Glomerular visceral epithelial cell (primary cell): ENCODE data around the gene TSGA10.
"Not testable (repeated sequence)": the region's sequence is repeated elsewhere in the genome, so short reads cannot be mapped to it uniquely, and the experiment has no call there.

Experiments
- DNase-seq: peaks from one replicate; pipeline ENCODE4 v3.0.0-alpha.2; 2016; ENCODE audit errors: extremely low spot score

The TSGA10 gene

GRCh38 chr2:99153921-99154604 lies 679 bp downstream of the TSGA10 start:
- DNase-seq: no peak

GRCh38 chr2:99152199-99152895 lies 2.4 kb downstream of the TSGA10 start:
- DNase-seq: no peak

GRCh38 chr2:99150706-99151105 lies 4.0 kb downstream of the TSGA10 start:
- no peak for DNase-seq

GRCh38 chr2:99141110-99142108 lies 13.3 kb downstream of the TSGA10 start, which contains the start of gene C2orf15:
Gene C2orf15, plus strand, starts transcription at chr2:99141707. Its CDS starts 8,852 bp downstream, at chr2:99150559.
- DNase-seq: peak; percentile 97

GRCh38 chr2:99140860-99141109 lies 14.0 kb downstream of the TSGA10 start:
- peak; percentile 71 for DNase-seq

- no peak for DNase-seq
Measured at GRCh38 chr2:99140056-99140859, 14.5 kb downstream of the TSGA10 start.

GRCh38 chr2:99139003-99139402 lies 15.7 kb downstream of the TSGA10 start:
- DNase-seq: peak; percentile 50

- not testable (repeated sequence) for DNase-seq
Measured at GRCh38 chr2:99135044-99135556, 19.6 kb downstream of the TSGA10 start.

- DNase-seq: no peak
Measured at GRCh38 chr2:99127981-99128380, 26.8 kb downstream of the TSGA10 start.

- no peak for DNase-seq
Measured at GRCh38 chr2:99112617-99113016, 42.1 kb downstream of the TSGA10 start.

GRCh38 chr2:99111945-99112344 lies 42.8 kb downstream of the TSGA10 start:
- DNase-seq: no peak

- no peak for DNase-seq
Measured at GRCh38 chr2:99111236-99111635, 43.5 kb downstream of the TSGA10 start.

GRCh38 chr2:99106913-99107312 lies 47.8 kb downstream of the TSGA10 start:
- no peak for DNase-seq

GRCh38 chr2:99104006-99104405 lies 50.7 kb downstream of the TSGA10 start:
- no peak for DNase-seq

- no peak for DNase-seq
Measured at GRCh38 chr2:99101697-99102096, 53.0 kb downstream of the TSGA10 start.

GRCh38 chr2:99096728-99097127 lies 58.0 kb downstream of the TSGA10 start:
- no peak for DNase-seq

GRCh38 chr2:99088017-99088416 lies 66.7 kb downstream of the TSGA10 start:
- no peak for DNase-seq

GRCh38 chr2:99086385-99086784 lies 68.4 kb downstream of the TSGA10 start:
- DNase-seq: no peak

- peak; percentile 29 for DNase-seq
Measured at GRCh38 chr2:99085421-99085820, 69.3 kb downstream of the TSGA10 start.

- DNase-seq: no peak
Measured at GRCh38 chr2:99084256-99084655, 70.5 kb downstream of the TSGA10 start.

- no peak for DNase-seq
Measured at GRCh38 chr2:99081891-99082290, 72.9 kb downstream of the TSGA10 start.
